Kidney capillary endothelial cell (primary cell): ENCODE results near the gene ANP32B.
"Not testable (repeated sequence)": the region's sequence is repeated elsewhere in the genome, so short reads cannot be mapped to it uniquely, and the experiment has no call there.

Experiments
- DNase-seq: peaks from one replicate; pipeline ENCODE4 v3.0.0-alpha.2; 2018; ENCODE audit warnings: low spot score

ANP32B gene

GRCh38 chr9:97993000-97993399 is 9.9 kb downstream of the ANP32B start:
- DNase-seq = no peak

- DNase-seq = no peak
Observed at GRCh38 chr9:97994703-97995102, 11.6 kb downstream of the ANP32B start.

GRCh38 chr9:97996676-97997075 is 13.5 kb downstream of the ANP32B start:
- not testable (repeated sequence) for DNase-seq

DNA sequence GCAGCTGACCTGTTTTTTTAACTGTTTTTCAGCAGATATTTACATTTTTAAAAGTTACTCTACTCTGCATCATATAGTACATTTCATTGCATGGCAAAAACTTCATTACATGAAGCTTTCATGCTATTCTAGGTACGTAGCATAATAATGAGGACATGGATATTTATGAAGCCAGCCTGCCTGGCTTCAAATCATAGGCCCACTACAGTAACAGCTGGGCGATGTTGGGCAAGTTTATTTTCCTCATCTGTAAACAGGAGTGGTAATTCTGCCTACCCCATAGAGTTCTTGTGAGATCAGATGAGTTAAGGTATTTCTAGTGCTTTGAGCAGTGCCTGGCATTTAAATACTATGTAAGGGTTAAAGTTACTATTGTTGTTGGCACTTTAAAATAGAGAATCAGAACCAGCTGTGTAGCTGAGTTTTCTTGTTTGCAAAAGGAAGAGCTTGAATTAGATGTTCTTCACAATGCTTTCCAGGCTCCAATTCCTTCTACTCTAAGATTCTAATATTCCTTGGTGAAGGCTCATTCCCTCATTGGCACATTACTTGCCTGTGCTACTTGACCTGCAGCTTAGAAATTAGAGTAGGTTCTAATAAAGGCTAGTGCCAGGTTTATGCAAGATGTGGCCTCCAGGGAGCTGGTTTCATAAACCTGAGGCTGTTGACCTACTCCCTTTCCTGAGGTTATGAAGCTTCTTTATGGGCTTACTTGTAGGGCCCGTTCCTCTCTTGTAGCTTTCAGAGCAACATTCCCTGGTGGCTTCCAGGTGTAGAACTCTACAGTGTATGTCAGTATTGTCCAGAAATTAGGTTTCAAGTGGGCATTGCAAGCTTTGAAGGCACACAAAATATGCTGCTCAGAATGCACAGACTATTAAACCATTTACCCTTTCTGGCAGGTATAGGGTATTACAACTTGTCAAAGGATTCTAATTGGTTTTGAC is 14.5 kb downstream of the ANP32B start:
- no peak for DNase-seq

- no peak for DNase-seq
Observed at GRCh38 chr9:98002808-98003207, 19.7 kb downstream of the ANP32B start.

DNA sequence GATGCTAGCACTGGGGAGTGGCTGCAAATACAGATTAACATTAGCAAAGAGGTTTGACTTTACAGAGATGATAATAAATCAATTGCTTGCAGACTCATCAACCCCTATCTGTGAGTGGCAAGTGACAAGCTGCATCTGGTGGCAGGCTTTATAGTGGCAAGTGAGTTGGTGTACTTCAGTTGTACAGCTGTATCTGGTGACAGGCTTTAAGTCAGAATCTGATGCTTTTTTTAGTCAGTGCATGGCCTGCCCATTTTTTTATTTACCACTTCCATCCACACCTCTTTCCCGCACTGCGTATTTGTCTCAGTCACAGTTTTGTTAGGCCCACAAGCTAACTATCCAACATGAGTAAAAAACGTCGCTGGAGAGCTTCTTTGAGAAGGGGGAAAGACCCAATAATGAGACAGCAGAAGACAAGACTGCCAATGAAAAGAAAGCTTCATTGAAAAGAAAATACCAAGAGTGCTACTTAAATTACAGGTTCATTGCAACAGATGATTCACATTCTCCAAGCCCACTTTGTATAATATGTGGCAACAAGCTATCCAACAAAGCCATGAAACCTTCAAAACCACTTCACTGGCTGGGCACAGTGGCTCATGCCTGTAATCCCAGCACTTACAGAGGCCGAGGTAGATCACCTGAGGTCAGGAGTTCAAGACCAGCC is 23.1 kb downstream of the ANP32B start:
- DNase-seq = no peak

DNA sequence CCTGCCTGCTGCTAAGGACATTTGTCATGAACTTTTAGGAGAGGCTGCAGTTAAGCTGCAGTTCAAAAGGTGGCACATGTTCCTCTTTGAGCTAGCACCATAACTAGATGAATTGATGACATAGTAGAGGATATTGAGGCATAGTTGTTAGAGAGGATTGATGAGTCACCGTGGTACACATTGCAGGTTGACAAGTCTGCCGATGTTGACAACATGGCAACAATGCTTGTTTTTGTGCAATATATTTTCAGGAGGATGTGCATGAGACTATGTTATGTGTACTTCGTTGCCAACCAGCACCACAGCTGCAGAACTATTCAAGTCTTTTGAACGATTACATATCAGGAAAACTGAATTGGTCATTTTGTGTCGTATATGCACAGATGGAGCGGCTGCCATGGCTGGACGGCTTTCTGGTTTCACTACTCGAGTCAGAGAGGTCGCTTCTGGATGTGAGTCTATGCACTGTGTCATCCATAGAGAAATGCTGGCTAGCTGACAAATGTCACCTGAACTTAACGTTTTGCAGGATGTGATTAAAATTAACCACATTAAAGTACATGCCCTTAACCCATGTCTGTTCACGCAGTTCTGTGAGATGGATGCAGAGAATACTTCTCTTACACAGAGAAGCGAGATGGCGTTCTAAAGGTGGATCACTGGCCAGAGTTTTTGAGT is 24.2 kb downstream of the ANP32B start:
- peak; percentile 20 for DNase-seq

- no peak for DNase-seq
Observed at GRCh38 chr9:98008764-98009163, 25.6 kb downstream of the ANP32B start.

DNA sequence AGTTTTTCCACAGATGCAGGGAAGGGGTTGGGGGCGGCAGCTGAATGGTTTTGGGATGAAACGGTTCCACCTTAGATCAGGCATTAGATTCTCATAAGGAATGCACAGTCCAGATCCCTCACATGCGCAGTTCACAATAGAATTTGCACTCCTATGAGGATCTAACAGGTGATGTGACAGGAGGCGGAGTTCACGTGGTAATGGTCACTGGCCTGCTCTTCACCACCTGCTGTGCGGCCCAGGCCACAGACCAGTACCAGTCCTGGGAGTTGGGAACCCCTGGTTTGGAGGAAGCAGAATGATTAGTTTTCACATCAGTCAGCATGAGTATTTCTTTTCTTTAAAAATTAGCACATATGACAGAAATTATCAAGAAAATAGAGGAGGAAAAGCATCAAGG is 26.3 kb downstream of the ANP32B start:
- no peak for DNase-seq

DNA sequence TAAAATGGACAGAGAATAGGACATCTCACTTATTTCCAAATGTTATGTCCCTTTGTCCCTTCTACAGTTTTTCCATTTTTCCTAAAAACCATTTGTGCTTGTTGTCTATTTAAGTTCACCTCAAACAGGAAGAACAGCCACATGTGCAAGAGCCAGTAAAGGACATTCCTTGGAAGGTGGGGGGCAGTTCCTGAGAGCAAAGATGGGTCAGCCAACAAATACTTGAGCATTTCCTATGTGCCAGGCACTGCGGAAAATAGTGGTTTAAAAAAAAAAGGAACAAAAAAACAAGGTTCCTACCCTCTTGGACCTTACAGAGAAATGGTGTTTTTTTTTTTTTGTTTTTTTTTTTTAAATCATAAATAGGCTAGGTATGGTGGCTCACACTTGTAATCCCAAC is 26.8 kb downstream of the ANP32B start:
- peak; percentile 62 for DNase-seq

DNA sequence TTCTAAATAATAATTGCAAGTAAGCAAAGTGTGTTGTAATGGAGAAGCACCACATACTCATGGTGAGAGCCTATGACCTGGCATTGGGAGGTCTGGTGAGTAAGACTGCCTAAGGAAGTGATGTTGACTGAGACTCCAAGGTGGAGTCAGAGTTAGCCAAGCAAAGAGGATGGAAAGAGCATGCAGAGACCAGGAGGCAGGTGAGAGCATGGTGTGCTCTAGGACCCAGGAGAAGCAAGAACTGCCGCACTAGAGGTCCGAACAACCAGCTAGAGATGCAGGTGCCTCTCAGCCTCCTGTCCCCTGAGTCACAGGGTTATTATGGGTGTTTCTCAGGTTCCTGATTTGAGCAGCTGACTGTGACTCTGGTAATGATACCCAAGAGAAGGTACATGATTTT is 27.3 kb downstream of the ANP32B start:
- DNase-seq = peak; percentile 70

DNA sequence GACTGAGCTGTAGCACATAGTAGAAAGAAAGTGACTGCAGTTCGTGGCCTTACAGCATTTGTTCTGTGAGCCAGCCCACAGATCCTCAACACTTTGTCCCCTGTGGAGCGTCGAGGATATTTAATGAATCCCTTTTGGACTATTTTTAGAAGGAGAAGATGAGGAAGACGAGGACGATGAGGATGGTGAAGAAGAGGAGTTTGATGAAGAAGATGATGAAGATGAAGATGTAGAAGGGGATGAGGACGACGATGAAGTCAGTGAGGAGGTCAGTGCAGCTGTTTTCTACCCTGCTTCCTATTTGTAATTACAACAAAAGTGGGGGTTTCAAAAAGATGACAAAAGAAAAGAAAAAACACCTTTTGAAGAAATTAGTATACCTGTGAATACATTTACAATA is 28.0 kb downstream of the ANP32B start:
- no peak for DNase-seq

GRCh38 chr9:98016137-98016680 is 33.1 kb downstream of the ANP32B start:
- no peak for DNase-seq

DNA sequence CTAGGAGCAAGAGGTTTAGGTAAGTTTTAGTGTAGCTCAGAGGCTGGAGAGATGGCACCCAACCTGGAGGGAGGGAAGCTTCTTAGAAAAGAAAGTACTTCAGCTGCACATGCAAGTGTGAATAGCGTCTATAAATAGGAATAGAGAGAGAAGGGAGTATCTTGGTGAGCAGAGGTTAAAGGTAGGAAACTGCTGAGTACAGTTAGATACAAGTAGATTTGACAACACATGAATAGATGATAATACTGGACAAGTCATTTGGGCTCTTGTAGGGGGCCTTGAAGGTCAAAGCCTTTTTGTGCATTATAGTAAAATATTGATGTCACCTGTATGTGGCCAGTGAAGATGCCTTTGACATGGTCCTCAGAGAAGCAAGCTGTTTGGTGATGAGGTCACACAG is 34.2 kb downstream of the ANP32B start:
- DNase-seq = no peak

- no peak for DNase-seq
Observed at GRCh38 chr9:98018347-98018746, 35.2 kb downstream of the ANP32B start.

DNA sequence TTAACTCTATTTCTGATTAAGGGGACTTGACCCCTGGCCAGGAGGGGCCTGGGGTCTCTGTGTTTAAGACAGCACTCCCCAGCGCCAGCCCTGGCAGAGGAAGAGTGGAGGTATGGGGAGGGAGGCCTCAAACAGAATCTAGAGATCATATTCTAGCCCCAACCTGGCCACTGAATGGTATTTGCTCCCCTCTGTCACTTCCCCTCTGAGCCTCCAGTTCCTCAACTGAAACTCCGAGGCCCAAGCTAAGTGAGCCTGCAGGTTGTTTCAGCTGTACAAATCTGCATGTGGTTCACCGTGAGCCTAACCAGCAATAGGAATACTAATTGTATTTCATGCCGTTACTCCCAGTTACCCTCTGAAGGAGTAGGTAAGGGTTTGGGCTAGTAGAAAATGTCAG is 36.0 kb downstream of the ANP32B start:
- DNase-seq = no peak

DNA sequence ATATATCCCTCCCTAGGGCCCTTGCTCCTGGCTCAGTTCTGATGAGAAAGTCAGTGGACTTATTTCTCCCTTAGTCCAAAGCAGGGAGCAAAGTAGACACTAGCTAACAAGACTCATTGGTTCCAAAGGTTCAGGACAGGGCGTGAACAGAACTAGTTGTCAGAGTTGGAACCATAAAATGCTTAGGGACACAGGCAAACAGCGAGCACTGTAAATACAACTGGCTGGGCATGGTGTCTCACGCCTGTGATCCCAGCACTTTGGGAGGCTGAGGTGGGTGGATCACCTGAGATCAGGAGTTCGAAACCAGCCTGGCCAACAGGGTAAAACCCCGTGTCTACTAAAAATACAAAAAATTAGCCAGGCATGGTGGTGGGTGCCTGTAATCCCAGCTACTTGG is 36.7 kb downstream of the ANP32B start:
- DNase-seq = not testable (repeated sequence)

DNA sequence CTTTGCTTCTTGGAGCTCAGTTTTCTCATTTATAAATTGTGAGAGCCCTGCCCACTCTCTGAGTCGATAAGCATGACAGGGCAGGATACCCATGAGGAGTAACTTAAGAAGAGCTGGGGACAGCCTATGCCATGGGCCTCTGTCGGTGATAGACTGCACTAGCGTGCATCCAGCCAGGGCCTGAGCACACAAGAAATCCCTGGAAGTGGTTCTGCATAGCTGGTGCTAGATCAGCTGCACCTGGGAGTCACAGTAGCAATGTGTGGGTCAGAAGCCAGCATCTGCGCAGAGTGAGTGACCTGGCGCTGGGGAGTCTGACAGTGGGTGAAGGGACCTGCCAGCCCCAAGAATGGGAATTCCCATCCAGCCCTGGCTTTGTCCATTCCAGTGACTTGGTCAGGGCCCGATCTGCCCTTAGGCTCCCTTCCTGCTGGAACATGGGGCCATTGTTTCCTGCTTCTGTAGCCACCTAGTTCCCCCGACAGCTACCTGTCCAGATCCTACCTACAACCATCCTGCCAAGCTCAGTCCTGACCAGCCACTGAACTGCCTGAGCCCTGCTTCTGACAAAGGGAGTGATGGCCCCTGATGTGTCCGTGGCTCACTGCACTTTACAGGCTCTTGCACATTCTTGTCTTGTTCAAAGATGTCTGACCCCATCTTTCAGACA is 37.5 kb downstream of the ANP32B start:
- no peak for DNase-seq

DNA sequence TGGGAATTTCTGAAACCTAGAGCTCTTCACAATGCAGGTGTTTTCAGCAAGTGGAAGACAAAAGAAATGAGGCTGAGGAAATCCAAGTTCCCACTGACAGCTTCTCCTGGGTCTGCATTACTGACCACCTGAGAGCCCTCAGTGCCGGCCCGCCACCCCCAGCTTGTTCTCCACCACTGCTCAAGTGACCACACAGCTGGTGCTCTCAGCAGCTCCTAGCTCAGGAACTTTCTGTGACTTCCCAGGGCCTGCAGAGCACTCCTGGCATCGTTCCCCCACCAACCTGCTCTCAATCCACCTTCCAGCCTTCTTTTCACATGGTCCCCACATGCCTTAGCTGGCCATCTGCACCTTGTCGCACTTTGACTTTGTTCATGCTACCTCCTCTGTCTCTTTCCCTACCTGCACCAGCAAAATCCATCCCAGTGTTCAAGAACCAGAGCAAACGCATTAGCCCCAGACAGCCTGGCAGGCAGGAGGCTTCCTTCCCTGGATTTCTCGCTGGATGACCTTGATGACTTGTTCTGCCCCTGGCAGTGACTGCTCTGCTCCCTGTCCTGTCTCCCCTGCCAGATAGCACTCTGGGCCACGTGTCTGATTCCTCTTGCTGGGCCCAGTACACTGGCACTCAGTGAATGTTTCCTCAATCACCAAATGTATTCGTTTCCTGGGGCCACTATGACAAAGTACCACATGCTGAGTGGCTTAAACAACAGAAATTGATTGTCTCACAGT is 38.3 kb downstream of the ANP32B start:
- DNase-seq = no peak

DNA sequence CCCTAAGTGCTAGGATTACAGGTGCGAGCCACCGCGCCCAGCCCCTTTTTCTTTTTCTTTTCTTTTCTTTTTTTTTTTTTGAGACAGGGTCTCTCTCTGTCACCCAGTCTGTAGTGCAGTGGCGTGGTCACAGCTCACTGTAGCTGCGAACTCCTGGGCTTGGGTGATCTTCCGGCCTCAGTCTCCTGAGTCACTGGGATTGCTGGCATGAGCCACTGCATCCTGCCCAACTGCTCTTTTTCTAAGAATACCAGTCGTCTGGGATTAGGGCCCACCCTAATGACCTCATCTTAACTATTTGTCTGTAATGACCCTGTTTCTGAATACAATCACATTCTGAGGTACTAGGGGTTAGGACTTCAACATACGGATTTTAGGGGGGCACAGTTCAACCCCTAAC is 39.3 kb downstream of the ANP32B start:
- DNase-seq = peak; percentile 78

- no peak for DNase-seq
Observed at GRCh38 chr9:98024702-98025101, 41.6 kb downstream of the ANP32B start.
